ENCODE data around the gene LRRC63. TPM values are rescaled to one million over a fixed set of nuclear protein-coding genes. Genes with fewer than 3 reads are reported as not detected.

The LRRC63 gene
- total RNA-seq, 1 experiment from 2014 or later = not detected

- ChIA-PET CTCF (no interaction called here), POLR2A (no interaction called here)
- peaks cover 7% of the 10 kb centered on the region for H3K4me1 Mint-ChIP-seq (ENCODE audit: low read depth, unreplicated experiment)
- DNase-seq = no peak
- H3K9me3 Mint-ChIP-seq (ENCODE audit: unreplicated experiment) = peaks cover 11% of the 10 kb centered on the region
- no peak overlapping the region for H3K4me3 ChIP-seq (ENCODE audit: low read depth, low read length)
- intact Hi-C loops (cut with micrococcal nuclease; ENCODE audit: unreplicated experiment) = no loop called here
- H3K4me1 ChIP-seq = no peaks in the 10 kb centered on the region
- H3K36me3 ChIP-seq (ENCODE audit: control insufficient read depth, insufficient read depth, low read length) = no peaks in the 10 kb centered on the region
- H3K27ac Mint-ChIP-seq (ENCODE audit: unreplicated experiment) = no peak overlapping the region
- H3K9me3 ChIP-seq = no peaks in the 10 kb centered on the region
- no peaks in the 10 kb centered on the region for H3K27me3 Mint-ChIP-seq (ENCODE audit: insufficient read depth, unreplicated experiment)
- no peaks in the 10 kb centered on the region for H3K27me3 ChIP-seq (replicated peaks; ENCODE audit: control insufficient read depth, insufficient read depth, low read length)
- TF ChIP-seq CTCF (IDR thresholded peaks at IDR 0.05; ENCODE audit: insufficient read depth in 1 of 2, low read depth in 1 of 2, low read length in 1 of 2, severe bottlenecking in 1 of 2, unreplicated experiment in 1 of 2) = no peak
- H3K36me3 Mint-ChIP-seq (ENCODE audit: insufficient read depth, unreplicated experiment) = no peaks in the 10 kb centered on the region
- no peak overlapping the region for H3K4me3 Mint-ChIP-seq (ENCODE audit: unreplicated experiment)
- no TSS peak for BruUV-seq (replicated peaks)
Measured at GRCh38 chr13:46315491-46316075, 103.9 kb downstream of the LRRC63 start.

- DNase-seq = no peak
- intact Hi-C loops (cut with micrococcal nuclease; ENCODE audit: unreplicated experiment) = no loop called here
- H3K4me1 Mint-ChIP-seq (ENCODE audit: low read depth, unreplicated experiment) = peaks cover 7% of the 10 kb centered on the region
- no peak overlapping the region for H3K27ac Mint-ChIP-seq (ENCODE audit: unreplicated experiment)
- Histone ChIP-seq H3K27me3 (replicated peaks; ENCODE audit: control insufficient read depth, insufficient read depth, low read length) (no peaks in the 10 kb centered on the region), H3K36me3 (ENCODE audit: control insufficient read depth, insufficient read depth, low read length) (no peaks in the 10 kb centered on the region), H3K4me3 (ENCODE audit: low read depth, low read length) (no peak overlapping the region), H3K9me3 (no peaks in the 10 kb centered on the region), H3K4me1 (no peaks in the 10 kb centered on the region)
- H3K27me3 Mint-ChIP-seq (ENCODE audit: insufficient read depth, unreplicated experiment) = no peaks in the 10 kb centered on the region
- H3K9me3 Mint-ChIP-seq (ENCODE audit: unreplicated experiment) = peaks cover 11% of the 10 kb centered on the region
- TF ChIP-seq CTCF (IDR thresholded peaks at IDR 0.05; ENCODE audit: insufficient read depth in 1 of 2, low read depth in 1 of 2, low read length in 1 of 2, severe bottlenecking in 1 of 2, unreplicated experiment in 1 of 2) = no peak
- ChIA-PET POLR2A (no interaction called here), CTCF (interaction anchor here (0.6 kb wide), 1 partner anchor 175 kb away, joined by 3 read pairs; no protein-coding TSS in a partner anchor)
- no peak overlapping the region for H3K4me3 Mint-ChIP-seq (ENCODE audit: unreplicated experiment)
- H3K36me3 Mint-ChIP-seq (ENCODE audit: insufficient read depth, unreplicated experiment) = no peaks in the 10 kb centered on the region
- BruUV-seq (replicated peaks) = no TSS peak
Measured at GRCh38 chr13:46317120-46317519, 105.4 kb downstream of the LRRC63 start.

GRCh38 chr13:46318986-46319385 is 107.3 kb downstream of the LRRC63 start:
- intact Hi-C loops (cut with micrococcal nuclease; ENCODE audit: unreplicated experiment) = no loop called here
- H3K9me3 ChIP-seq = no peaks in the 10 kb centered on the region
- no TSS peak for BruUV-seq (replicated peaks)

More at GRCh38 chr13:46318986-46319385, 107.3 kb downstream of the LRRC63 start:
- H3K36me3 Mint-ChIP-seq (ENCODE audit: insufficient read depth, unreplicated experiment) = no peaks in the 10 kb centered on the region
- Histone ChIP-seq H3K4me1 (no peaks in the 10 kb centered on the region), H3K36me3 (ENCODE audit: control insufficient read depth, insufficient read depth, low read length) (no peaks in the 10 kb centered on the region), H3K27me3 (replicated peaks; ENCODE audit: control insufficient read depth, insufficient read depth, low read length) (no peaks in the 10 kb centered on the region), H3K4me3 (ENCODE audit: low read depth, low read length) (no peak overlapping the region)
- no peak for DNase-seq
- TF ChIP-seq CTCF (IDR thresholded peaks at IDR 0.05; ENCODE audit: insufficient read depth in 1 of 2, low read depth in 1 of 2, low read length in 1 of 2, severe bottlenecking in 1 of 2, unreplicated experiment in 1 of 2) = no peak
- no peak overlapping the region for H3K4me3 Mint-ChIP-seq (ENCODE audit: unreplicated experiment)
- peaks cover 11% of the 10 kb centered on the region for H3K9me3 Mint-ChIP-seq (ENCODE audit: unreplicated experiment)
- H3K4me1 Mint-ChIP-seq (ENCODE audit: low read depth, unreplicated experiment) = peaks cover 7% of the 10 kb centered on the region
- H3K27ac Mint-ChIP-seq (ENCODE audit: unreplicated experiment) = no peak overlapping the region
- H3K27me3 Mint-ChIP-seq (ENCODE audit: insufficient read depth, unreplicated experiment) = no peaks in the 10 kb centered on the region
- ChIA-PET POLR2A (no interaction called here), CTCF (no interaction called here)

All from Caco-2 (cell line).